SK-N-SH (cell line): Measurements from ENCODE around the gene FAM20B. TPM values are rescaled to one million over a fixed set of nuclear protein-coding genes. Genes with fewer than 3 reads are reported as not detected.

Source experiments
- CTCF ChIA-PET: fragments of 300-600, 350-600 bp; formaldehyde crosslinking; extraction: SDS; loops from one replicate; lab custom pipeline; 2021; lab: Yijun Ruan, JAX
- POLR2A ChIA-PET: fragments of 350-600 bp; sonication (Branson Sonifier 250); formaldehyde crosslinking; extraction: SDS; loops from one replicate; lab custom pipeline; 2020; ENCODE audit warnings: antibody characterized with exemption, inconsistent platforms; lab: Yijun Ruan, JAX
- DNase-seq: peaks from one replicate; pipeline ENCODE4 v3.0.0; 2012
- H2AFZ ChIP-seq: fragments of 200-600 bp; sonication (generic); 2 replicates; pipeline ENCODE4 v1.8.1; 2016; ENCODE audit warnings: antibody characterized with exemption, mild to moderate bottlenecking, low read depth
- H3F3A ChIP-seq: fragments of 200-600 bp; sonication (generic); replicated peaks from 2 replicates; pipeline ENCODE3; 2016; ENCODE audit warnings: antibody characterized with exemption, mild to moderate bottlenecking; ENCODE audit not compliant: insufficient read depth
- H3K27ac ChIP-seq, 2 experiments: fragments of 200-500 bp in 1 of 2; fragments of 200-600 bp in 1 of 2; sonication (Bioruptor generic) in 1 of 2; sonication (generic), shearing (Covaris generic) in 1 of 2; 2 replicates each; pipeline versions ENCODE4 v1.5.1 to v1.6.1; 2014 to 2016; ENCODE audit warnings: low read depth in 2 of 2, inconsistent platforms in 1 of 2, low read length in 1 of 2, mild to moderate bottlenecking in 1 of 2, mixed read lengths in 1 of 2
- H3K27me3 ChIP-seq: fragments of 200-600 bp; sonication (generic), shearing (Covaris generic); 2 replicates; pipeline ENCODE4 v1.6.1; 2016; ENCODE audit warnings: mixed run types; ENCODE audit not compliant: insufficient read depth
- H3K36me3 ChIP-seq, 2 experiments: fragments of 200-500 bp in 1 of 2; fragments of 200-600 bp in 1 of 2; sonication (Bioruptor generic) in 1 of 2; sonication (generic) in 1 of 2; replicated peaks in 1 of 2; 2 replicates each; pipeline versions ENCODE3 to v1.5.1; 2014 to 2016; ENCODE audit warnings: low read length in 1 of 2, mild to moderate bottlenecking in 1 of 2; ENCODE audit not compliant: insufficient read depth in 2 of 2, control insufficient read depth in 1 of 2
- H3K4me1 ChIP-seq, 2 experiments: fragments of 200-500 bp in 1 of 2; fragments of 200-600 bp in 1 of 2; sonication (Bioruptor generic) in 1 of 2; sonication (generic), shearing (Covaris generic) in 1 of 2; 2 replicates each; pipeline versions ENCODE4 v1.5.1 to v1.6.1; 2014 to 2016; ENCODE audit warnings: low read depth in 1 of 2, low read length in 1 of 2, mixed run types in 1 of 2; ENCODE audit not compliant: insufficient read depth in 2 of 2, control insufficient read depth in 1 of 2
- H3K4me2 ChIP-seq: fragments of 200-600 bp; sonication (generic), shearing (Covaris generic); 2 replicates; pipeline ENCODE4 v1.6.1; 2017; ENCODE audit warnings: mixed run types
- H3K4me3 ChIP-seq, 2 experiments: fragments of 200-500 bp in 1 of 2; fragments of 200-600 bp in 1 of 2; sonication (Bioruptor generic) in 1 of 2; sonication (generic), shearing (Covaris generic) in 1 of 2; 2 replicates each; pipeline versions ENCODE4 v1.5.1 to v1.8.1; 2014 to 2016; ENCODE audit warnings: low read depth in 2 of 2, inconsistent platforms in 1 of 2, low read length in 1 of 2, mild to moderate bottlenecking in 1 of 2, mixed read lengths in 1 of 2, moderate library complexity in 1 of 2
- H3K79me2 ChIP-seq: fragments of 200-600 bp; sonication (generic); 2 replicates; pipeline ENCODE4 v1.8.1; 2017; ENCODE audit warnings: mild to moderate bottlenecking; ENCODE audit not compliant: insufficient read depth
- H3K9ac ChIP-seq: fragments of 200-600 bp; sonication (generic); 2 replicates; pipeline ENCODE4 v1.6.1; 2017; ENCODE audit warnings: mixed run types
- H3K9me2 ChIP-seq: fragments of 200-600 bp; sonication (generic); 2 replicates; pipeline ENCODE4 v1.6.1; 2017; ENCODE audit warnings: mixed run types
- H3K9me3 ChIP-seq: fragments of 200-600 bp; sonication (generic); 2 replicates; pipeline ENCODE4 v1.6.1; 2017; ENCODE audit warnings: mixed run types, mild to moderate bottlenecking, moderate library complexity
- H4K20me1 ChIP-seq: fragments of 200-600 bp; sonication (generic); 2 replicates; pipeline ENCODE4 v1.6.1; 2017; ENCODE audit warnings: mild to moderate bottlenecking, mixed run types; ENCODE audit not compliant: insufficient read depth
- CHD2 ChIP-seq: fragments of 150-350 bp; IDR thresholded peaks from 2 replicates; pipeline ENCODE4 v1.6.1; 2018; ENCODE audit warnings: low read length; ENCODE audit not compliant: partially characterized antibody
- EP300 ChIP-seq, 2 experiments: IDR thresholded peaks; 2 replicates each; pipeline versions ENCODE4 v1.4.0 to v1.6.1; 2012; ENCODE audit warnings: borderline replicate concordance in 1 of 2, low read depth in 1 of 2, low read length in 1 of 2
- FOXJ3 ChIP-seq: sonication (generic); formaldehyde crosslinking; IDR thresholded peaks from 2 replicates; pipeline ENCODE4 v1.5.1; 2020; ENCODE audit warnings: mild to moderate bottlenecking, missing genetic modification reagents
- GABPA ChIP-seq: IDR thresholded peaks from 2 replicates; pipeline ENCODE4 v1.4.0; 2012; ENCODE audit warnings: low read depth, mild to moderate bottlenecking
- GATA2 ChIP-seq: sonication (generic); formaldehyde crosslinking; IDR thresholded peaks from 2 replicates; pipeline ENCODE4 v1.5.0; 2020; ENCODE audit warnings: mild to moderate bottlenecking, missing genetic modification reagents
- MAX ChIP-seq: IDR thresholded peaks from 2 replicates; pipeline ENCODE4 v1.4.0; 2012; ENCODE audit warnings: low read depth
- MEF2A ChIP-seq: IDR thresholded peaks from 2 replicates; pipeline ENCODE4 v1.4.0; 2012; ENCODE audit warnings: low read depth, borderline replicate concordance
- NFIC ChIP-seq: IDR thresholded peaks from 2 replicates; pipeline ENCODE4 v1.4.0; 2012; ENCODE audit warnings: borderline replicate concordance
- PBX3 ChIP-seq: IDR thresholded peaks from 2 replicates; pipeline ENCODE4; 2012
- RAD21 ChIP-seq: IDR thresholded peaks from 2 replicates; pipeline ENCODE4 v1.6.1; 2012; ENCODE audit warnings: mild to moderate bottlenecking, low read length
- REST ChIP-seq: IDR thresholded peaks from 2 replicates; pipeline ENCODE4 v1.6.1; 2012; ENCODE audit warnings: mild to moderate bottlenecking, low read depth, low read length, moderate library complexity
- RXRA ChIP-seq: IDR thresholded peaks from 2 replicates; pipeline ENCODE4 v1.4.0; 2012; ENCODE audit warnings: low read depth, mild to moderate bottlenecking, borderline replicate concordance
- SIN3A ChIP-seq: IDR thresholded peaks from 2 replicates; pipeline ENCODE4 v1.6.1; 2012; ENCODE audit warnings: low read depth, mild to moderate bottlenecking, low read length, moderate library complexity, borderline replicate concordance
- TAF1 ChIP-seq: IDR thresholded peaks from 2 replicates; pipeline ENCODE4 v1.6.1; 2012; ENCODE audit warnings: low read depth, mild to moderate bottlenecking, low read length, moderate library complexity, borderline replicate concordance
- USF1 ChIP-seq: IDR thresholded peaks from 2 replicates; pipeline ENCODE4 v1.4.0; 2012; ENCODE audit warnings: low read depth, borderline replicate concordance
- ZBTB33 ChIP-seq: IDR thresholded peaks from 2 replicates; pipeline ENCODE4 v1.4.0; 2012; ENCODE audit warnings: low read depth, borderline replicate concordance
- WGBS: methylation state at CpG from one replicate; pipeline ENCODE4 v1.1.6; 2017; ENCODE audit warnings: low lambda C conversion rate; 5-methylcytosine and 5-hydroxymethylcytosine counted together
- polyA plus RNA-seq, 3 experiments: library from polyadenylated mRNA; depleted of rRNA; stranded (reverse); fragments of >200 nt; gene quantifications; 2 replicates each; pipeline ENCODE4 v1.2.3, GENCODE V29; 2012

FAM20B gene
- polyA plus RNA-seq, 1 of the 3 experiments (the other 2 are of a cell fraction): 14.9 TPM

- no peaks in the 10 kb centered on the region for H3K9me3 ChIP-seq
- no peak overlapping the region for H3K4me2 ChIP-seq
- H3K4me3 ChIP-seq: no peak overlapping the region
- 71% methylated on average over 2 of the region's 2 CpGs for WGBS
- no peak overlapping the region for H3K9ac ChIP-seq
- peaks cover 2 to 31% of the 10 kb centered on the region in 2 experiments; a peak in 3 of 4 replicates for H3K4me1 ChIP-seq
- no peaks in the 10 kb centered on the region for H3K9me2 ChIP-seq
- TF ChIP-seq PBX3: peak; percentile 55
- TF ChIP-seq REST: no peak
- no peak for TF ChIP-seq GATA2
- no peak for TF ChIP-seq RAD21
- TF ChIP-seq, all 33 proteins: peak for 1
- H3K27me3 ChIP-seq: no peaks in the 10 kb centered on the region
- no peak for DNase-seq
- H2AFZ ChIP-seq: no peak overlapping the region
- H4K20me1 ChIP-seq: peaks cover 6% of the 10 kb centered on the region; the same call in 1 of the 2 replicates
- no peaks in the 10 kb centered on the region for H3K36me3 ChIP-seq
- ChIA-PET POLR2A (no interaction called here), CTCF (interaction anchor here (1.0 to 2.5 kb wide), 3 partner anchors 10 to 42 kb away, joined by 3 to 11 read pairs (median 4); no protein-coding TSS in a partner anchor)
- peaks cover 86% of the 10 kb centered on the region for H3K79me2 ChIP-seq
- H3F3A ChIP-seq: no peaks in the 10 kb centered on the region
- H3K27ac ChIP-seq: peak overlapping the region in 1 of 2 experiments; percentile 51; a peak in 1 of 4 replicates
These were observed 11.3 kb downstream of the FAM20B start for GRCh38 chr1:179036844-179037465.

GRCh38 chr1:179038528-179039281 lies 13.0 kb downstream of the FAM20B start:
- Histone ChIP-seq H3K9me2 (no peaks in the 10 kb centered on the region), H3K79me2 (peaks cover 86% of the 10 kb centered on the region), H3K9me3 (no peaks in the 10 kb centered on the region), H3K27ac (peak overlapping the region in 1 of 2 experiments; percentile 94; a peak in 2 of 4 replicates), H3K36me3 (peaks cover 0 to under 1% of the 10 kb centered on the region in 2 experiments), H3K9ac (no peak overlapping the region), H3K27me3 (no peaks in the 10 kb centered on the region), H3K4me3 (no peak overlapping the region), H3F3A (no peaks in the 10 kb centered on the region), H4K20me1 (peaks cover 5% of the 10 kb centered on the region; the same call in 1 of the 2 replicates), H2AFZ (no peak overlapping the region), H3K4me2 (no peak overlapping the region), H3K4me1 (peaks cover 0 to 24% of the 10 kb centered on the region in 2 experiments; a peak in 2 of 4 replicates)
- 19% methylated on average over 1 of the region's 1 CpG for WGBS
- peak; percentile 49 for DNase-seq
- ChIA-PET POLR2A (interaction anchor here (0.7 kb wide), 1 partner anchor 21 kb away, joined by 4 read pairs; no protein-coding TSS in a partner anchor), CTCF (interaction anchor here (0.5 to 2.5 kb wide), 6 partner anchors 11 to 264 kb away, joined by 3 to 11 read pairs (median 3); no protein-coding TSS in a partner anchor)
- TF ChIP-seq TAF1 (no peak), MEF2A (no peak), EP300 (IDR thresholded peaks at IDR 0.05; ENCODE audit: borderline replicate concordance in 1 of 2, low read depth in 1 of 2, low read length in 1 of 2) (peak in 1 of 2 experiments; percentile 76; a peak in 2 of 4 replicates), GABPA (no peak), GATA2 (peak; percentile 92), ZBTB33 (no peak), FOXJ3 (CRISPR knock-in tag) (peak; percentile 92), NFIC (no peak), SIN3A (no peak), USF1 (no peak), MAX (no peak), RXRA (no peak), RAD21 (no peak), CHD2 (peak; percentile 57)
